Activated CD4-positive, alpha-beta T cell treated with anti-CD3 and anti-CD28 coated beads, Interleukin-2, Interleukin-6, amounts not matched to agents 100 ng/mL and 50 ng/mL, durations not matched to agents 16 hours and 8 hours (primary cell): Measurements from ENCODE around the gene PRR30.

ENCODE experiments used
- DNase-seq: peaks from one replicate; pipeline ENCODE4 v3.0.0-alpha.2; 2020

PRR30 gene

GRCh38 chr2:27095745-27096651 lies 43.2 kb downstream of the PRR30 start:
- DNase-seq, result peak; percentile 66

GRCh38 chr2:27095427-27095744 lies 43.8 kb downstream of the PRR30 start:
- no peak for DNase-seq

GRCh38 chr2:27094353-27094984 lies 44.7 kb downstream of the PRR30 start:
- DNase-seq, result no peak

GRCh38 chr2:27093430-27094352 lies 45.5 kb downstream of the PRR30 start:
- DNase-seq, result no peak

GRCh38 chr2:27092696-27093429 lies 46.3 kb downstream of the PRR30 start:
- DNase-seq, result no peak

GRCh38 chr2:27091746-27092695 lies 47.2 kb downstream of the PRR30 start:
- no peak for DNase-seq

GRCh38 chr2:27089111-27089954 lies 49.9 kb downstream of the PRR30 start:
- DNase-seq, result no peak

- no peak for DNase-seq
Measured at GRCh38 chr2:27088634-27089033, 50.6 kb downstream of the PRR30 start.

GRCh38 chr2:27087823-27088410 lies 51.3 kb downstream of the PRR30 start:
- no peak for DNase-seq
